Glomerular endothelial cell (primary cell): ENCODE measurements around the gene GRIK5. TPM values are rescaled to one million over a fixed set of nuclear protein-coding genes. Genes with fewer than 3 reads are reported as not detected.

Experiments used
- DNase-seq: peaks from one replicate; pipeline ENCODE4 v3.0.0-alpha.2; 2011; ENCODE audit warnings: low read depth, low spot score; ENCODE audit errors: extremely low read depth
- total RNA-seq: library from RNA; depleted of rRNA; stranded (reverse); fragments of >200 nt; gene quantifications from 2 replicates; pipeline ENCODE4 v1.2.3, GENCODE V29; 2015

Gene GRIK5
- total RNA-seq, 1 donor from 2014 or later, result 0.23 TPM

DNA sequence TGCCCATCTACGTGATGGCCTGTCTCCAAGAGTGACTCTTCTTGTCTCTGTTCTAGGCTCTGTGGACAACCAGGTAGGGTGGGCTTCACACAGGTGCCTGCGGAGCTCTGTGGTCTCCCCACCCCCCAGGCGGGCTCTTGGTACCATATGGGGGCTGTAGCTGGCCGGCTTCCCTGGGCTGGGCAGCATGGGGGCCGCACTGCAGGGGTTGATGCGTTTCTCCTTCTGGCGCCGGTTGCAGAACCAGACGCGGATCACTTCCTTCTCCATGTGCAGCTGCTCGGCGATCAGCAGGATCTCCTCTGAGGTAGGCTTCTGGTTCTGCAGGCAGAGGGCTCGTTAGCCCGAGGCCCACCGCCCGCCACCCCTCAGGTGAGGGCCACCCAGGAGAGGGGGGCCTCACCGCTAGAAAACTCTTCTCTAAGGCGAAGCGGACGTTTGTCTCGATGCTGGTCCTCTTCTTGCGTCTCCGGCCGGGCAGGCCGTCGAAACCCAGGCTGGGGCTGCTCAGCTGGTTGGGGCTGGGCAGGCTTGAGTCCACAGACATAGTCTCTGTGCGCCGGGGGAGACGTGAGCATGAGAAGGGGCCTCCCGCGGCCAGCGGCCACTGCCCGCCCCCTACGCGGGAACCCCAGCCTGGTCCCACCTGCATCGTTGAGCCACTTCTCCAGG lies 25.3 kb upstream of the GRIK5 start:
- no peak for DNase-seq

DNA sequence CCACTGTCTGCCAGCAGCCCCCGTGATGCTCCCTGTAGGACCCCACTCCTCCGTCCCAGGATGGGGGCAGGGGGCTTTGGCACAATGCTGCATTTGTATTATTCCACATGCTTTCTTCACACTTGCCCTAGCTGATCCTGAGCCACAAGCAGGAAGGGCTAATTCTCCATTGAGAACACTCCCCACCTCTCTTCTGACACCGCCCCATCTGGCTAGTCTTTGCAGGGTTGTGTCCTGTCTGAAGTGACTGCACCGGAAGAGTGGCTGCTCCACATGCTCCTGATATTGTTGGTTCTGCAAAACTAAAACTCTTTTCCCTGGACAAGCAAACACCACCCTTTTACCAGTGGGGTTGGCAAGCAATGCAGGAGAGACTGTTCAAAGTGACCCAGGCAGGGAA lies 23.9 kb upstream of the GRIK5 start:
- no peak for DNase-seq

DNA sequence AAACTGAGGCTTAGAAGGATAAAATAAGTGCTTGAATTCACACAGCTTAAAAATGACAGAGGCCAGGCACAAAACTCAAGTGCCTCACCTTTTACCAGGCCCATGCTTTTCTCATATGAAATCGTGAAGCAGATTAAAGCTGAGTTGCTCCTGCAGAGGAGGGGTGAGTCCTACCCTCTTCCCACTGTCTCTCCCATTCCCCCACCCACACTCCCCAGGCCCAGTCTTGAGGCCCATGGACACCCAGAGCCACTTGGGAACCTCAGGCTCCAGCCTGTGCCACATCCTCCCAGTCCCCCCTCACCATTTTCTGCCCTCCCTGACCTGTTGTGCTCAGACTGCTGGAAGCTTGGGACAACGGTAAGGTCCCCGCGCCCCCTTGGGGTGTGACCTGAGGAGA lies 23.5 kb upstream of the GRIK5 start:
- no peak for DNase-seq

DNA sequence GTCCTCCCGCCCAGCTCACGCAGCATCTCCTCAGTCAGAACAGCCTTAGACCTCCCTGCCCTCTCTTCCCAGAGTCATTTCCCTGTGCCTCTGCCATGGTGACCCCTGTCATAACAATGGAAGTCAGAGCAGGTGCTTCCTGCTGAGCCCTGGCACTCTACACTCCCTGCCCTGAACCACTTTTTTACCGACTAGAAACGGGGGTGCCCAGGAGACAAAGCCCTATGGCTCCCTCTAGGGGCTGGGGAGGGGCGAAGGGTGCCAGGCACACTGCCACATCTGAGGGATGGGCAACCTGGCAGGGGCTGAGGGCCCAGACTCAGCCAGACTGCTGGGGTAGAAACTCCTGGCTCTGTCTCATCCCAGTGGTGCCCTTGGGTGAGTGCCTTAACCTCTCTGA lies 22.3 kb upstream of the GRIK5 start:
- DNase-seq, result peak; percentile 79

DNA sequence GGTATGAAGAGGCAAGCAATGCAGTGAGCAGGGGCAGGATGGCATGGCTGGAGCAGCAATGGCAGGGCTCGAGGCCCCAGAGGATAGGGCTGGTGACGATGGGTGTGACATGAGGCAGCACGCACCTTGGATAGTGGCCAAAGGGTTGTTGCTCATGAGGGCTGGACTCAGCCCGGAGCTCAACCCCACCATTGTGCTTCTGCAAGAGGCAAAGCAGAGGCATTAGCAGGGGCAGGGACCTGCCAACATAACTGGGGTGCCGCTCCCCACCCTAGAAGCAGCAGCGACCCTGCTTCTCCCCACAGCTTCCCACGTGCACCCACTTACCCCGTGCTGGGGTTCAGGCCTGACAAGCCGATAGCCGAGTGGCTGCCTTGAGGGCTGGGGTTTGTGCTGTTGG lies 21.7 kb upstream of the GRIK5 start:
- peak; percentile 36 for DNase-seq

DNA sequence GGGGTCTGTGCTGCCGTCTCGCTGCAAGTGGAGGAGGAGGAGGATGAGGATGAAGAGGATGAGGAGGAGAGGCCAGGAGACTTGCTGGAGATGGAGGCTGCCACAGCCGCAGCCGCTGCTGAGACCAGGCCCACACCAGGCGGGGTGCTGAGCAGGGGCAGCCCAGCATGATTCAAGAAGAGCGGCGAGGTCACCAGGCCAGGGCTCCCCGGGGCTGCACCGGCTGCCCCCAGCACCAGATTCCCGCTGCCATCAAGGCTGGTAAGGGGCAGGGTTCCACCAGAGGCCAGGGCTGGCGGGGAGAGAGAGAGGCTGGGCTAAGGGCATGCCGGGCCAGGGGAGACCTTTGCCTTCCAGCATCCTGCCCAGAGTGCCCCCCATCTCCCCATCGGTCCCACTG lies 21.3 kb upstream of the GRIK5 start:
- DNase-seq, result no peak

GRCh38 chr19:42090672-42091071 lies 20.7 kb upstream of the GRIK5 start:
- no peak for DNase-seq

GRCh38 chr19:42089772-42090171 lies 19.8 kb upstream of the GRIK5 start:
- no peak for DNase-seq

DNA sequence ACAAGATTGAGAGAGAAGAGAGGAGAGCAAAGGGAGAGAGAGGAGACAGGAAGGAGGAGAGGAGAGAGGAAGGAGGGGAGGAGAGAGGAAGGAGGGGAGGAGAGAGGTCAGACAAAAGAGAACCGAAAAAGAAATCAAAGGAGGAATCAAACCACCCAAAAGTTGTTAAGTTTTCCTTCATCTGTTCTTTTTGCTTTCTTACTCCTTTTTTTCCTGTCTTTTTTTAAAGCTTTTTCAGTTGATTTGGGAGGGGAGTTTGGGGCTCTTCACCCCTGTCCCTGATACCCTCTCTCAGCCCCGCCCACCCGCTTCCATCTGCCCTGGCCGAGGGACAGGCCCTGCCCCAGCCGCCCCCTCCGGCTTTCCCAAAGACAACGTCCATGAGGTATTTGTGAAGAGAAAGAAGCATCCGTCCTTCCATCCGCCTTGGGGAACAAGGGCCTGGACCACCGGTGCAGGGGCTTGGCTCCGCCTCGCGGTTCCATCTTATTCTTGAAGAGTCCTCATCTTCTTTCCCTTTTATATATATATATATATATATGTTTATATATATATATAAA lies 19.3 kb upstream of the GRIK5 start:
- no peak for DNase-seq

DNA sequence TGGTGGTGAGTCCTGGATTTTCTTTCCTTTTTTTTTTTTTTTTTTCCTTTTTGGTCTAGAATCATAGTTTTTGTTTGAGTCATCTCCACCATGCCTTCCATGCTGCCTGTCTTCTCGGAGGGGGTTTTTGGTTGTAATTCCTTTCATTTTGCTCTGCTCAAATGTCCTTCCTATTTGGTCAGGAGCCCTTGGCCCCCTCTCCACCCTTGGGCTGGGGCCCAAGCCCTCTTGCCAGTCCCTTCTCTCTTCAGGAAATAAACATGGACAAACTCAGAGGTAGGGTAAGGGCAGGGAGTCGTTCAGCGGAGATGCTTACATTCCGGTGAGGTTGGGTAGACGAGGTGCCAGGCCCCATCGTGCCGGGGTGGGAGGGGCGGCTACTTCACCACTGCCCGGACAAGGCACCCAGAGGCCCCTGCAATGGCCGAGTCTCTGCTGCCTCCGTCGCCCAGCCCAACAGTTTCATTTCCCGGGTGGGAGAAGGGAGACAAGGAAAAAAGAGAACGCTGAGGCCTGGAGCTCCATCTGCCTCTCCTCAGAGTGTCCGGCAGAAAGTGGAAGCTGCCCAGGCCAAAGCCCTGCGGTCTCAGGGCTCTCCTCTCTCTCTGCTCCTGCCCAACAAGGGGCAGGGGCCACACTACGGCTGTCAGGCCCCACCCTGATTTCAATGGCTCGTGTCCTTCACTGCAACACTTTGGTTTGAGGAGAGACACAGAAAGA lies 18.6 kb upstream of the GRIK5 start:
- DNase-seq, result no peak

DNA sequence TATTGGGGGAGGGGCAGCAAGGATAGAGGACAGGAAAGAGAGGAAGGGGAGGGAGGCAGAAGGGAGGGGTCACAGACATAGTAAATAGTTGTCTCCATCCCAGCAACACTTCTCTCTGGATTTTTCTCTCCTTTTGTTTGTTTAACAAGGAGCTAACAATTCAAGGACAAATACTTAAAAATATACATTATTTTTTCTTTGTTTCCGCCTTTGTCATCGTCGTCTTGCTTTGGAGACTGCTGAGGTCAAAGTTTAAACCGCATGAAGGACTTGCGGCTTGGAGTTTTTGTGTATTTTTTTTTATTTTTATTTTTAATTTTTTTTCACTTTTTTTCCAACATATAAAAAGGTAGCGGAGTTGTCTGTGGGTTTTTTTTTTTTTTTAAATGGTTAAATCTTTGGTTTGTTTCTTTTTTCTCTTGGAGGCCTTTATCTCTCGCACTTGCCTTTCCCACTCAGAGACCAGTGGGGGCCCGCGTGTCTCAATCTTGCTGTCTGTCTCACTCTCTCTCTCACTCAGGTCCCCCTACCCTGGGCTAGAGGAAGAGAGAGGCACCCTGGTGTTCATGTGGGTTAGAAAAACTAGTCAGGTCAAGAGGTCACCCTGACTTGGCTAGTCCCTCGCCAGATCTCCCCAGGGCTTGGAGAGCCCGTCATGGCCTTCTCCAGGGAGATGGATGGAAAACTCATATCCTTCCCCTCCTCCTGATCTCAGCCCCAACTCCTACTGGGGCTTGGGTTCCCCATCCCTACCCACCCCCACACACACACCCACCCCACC lies 17.0 kb upstream of the GRIK5 start:
- DNase-seq, result no peak

GRCh38 chr19:42086188-42086736 lies 16.3 kb upstream of the GRIK5 start:
- DNase-seq, result no peak

DNA sequence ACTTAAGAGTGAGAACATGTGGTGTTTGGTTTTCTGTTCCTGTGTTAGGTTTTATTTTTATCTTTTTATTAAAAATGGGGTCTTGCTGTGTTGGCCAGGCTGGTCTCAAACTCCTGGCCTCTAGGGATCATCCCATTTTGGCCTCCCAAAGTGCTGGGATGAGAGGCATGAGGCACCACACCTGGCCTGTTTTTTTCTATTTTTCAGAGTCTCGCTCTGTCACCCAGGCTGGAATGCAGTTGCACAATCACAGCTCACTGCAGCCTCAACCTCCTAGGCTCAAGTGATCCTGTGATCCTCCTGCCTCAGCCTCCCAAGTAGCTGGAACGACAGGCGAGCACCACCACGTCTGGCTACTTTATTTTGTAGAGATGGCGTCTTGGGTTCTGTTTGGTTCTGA lies 13.5 kb upstream of the GRIK5 start:
- no peak for DNase-seq

DNA sequence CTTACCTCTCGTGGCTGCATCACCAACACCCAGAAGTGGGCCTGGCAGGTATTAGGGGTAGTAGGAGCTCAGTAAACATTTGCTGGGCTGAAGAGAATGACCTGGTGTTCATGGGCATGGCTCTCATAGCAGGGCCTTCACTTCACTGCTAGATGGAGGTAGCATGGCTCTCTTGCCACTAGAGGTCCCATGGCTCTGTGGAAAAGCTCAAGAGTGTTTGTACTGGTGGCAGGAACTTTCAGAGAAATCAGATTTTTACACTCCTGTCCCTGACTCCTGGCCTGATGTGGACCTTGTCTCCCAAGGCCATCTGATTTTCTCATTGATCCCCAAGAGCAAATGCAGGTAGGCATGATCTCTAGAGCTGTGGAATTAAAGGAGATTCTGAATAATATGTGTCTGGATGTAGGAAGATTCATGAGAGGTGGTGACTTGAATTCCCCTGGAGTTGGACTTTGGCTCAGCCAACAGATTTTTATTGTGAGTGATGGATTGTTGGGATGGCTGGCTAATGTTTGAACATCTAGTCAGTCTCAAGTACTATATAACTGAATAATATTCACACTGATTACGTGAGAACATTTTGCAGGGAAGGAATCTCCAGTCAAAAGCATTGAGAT lies 11.7 kb upstream of the GRIK5 start:
- no peak for DNase-seq

DNA sequence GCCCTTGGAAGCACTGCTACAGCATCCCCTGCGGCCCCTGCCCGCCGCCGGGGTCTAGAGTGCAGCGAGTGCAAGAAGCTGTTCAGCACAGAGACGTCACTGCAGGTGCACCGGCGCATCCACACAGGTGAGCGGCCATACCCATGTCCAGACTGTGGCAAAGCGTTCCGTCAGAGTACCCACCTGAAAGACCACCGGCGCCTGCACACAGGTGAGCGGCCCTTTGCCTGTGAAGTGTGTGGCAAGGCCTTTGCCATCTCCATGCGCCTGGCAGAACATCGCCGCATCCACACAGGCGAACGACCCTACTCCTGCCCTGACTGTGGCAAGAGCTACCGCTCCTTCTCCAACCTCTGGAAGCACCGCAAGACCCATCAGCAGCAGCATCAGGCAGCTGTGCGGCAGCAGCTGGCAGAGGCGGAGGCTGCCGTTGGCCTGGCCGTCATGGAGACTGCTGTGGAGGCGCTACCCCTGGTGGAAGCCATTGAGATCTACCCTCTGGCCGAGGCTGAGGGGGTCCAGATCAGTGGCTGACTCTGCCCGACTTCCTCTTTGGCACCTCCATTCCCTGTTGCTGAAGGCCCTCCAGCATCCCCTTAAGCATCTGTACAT lies 10.9 kb upstream of the GRIK5 start:
- no peak for DNase-seq

DNA sequence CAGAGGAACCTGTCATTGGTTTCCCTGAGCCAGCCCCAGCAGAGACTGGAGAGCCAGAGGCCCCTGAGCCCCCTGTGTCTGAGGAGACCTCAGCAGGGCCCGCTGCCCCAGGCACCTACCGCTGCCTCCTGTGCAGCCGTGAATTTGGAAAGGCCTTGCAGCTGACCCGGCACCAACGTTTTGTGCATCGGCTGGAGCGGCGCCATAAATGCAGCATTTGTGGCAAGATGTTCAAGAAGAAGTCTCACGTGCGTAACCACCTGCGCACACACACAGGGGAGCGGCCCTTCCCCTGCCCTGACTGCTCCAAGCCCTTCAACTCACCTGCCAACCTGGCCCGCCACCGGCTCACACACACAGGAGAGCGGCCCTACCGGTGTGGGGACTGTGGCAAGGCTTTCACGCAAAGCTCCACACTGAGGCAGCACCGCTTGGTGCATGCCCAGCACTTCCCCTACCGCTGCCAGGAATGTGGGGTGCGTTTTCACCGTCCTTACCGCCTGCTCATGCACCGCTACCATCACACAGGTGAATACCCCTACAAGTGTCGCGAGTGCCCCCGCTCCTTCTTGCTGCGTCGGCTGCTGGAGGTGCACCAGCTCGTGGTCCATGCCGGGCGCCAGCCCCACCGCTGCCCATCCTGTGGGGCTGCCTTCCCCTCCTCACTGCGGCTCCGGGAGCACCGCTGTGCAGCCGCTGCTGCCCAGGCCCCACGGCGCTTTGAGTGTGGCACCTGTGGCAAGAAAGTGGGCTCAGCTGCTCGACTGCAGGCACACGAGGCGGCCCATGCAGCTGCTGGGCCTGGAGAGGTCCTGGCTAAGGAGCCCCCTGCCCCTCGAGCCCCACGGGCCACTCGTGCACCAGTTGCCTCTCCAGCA lies 10.1 kb upstream of the GRIK5 start:
- no peak for DNase-seq

- no peak for DNase-seq
Measured at GRCh38 chr19:42079276-42079669, 9.3 kb upstream of the GRIK5 start.

DNA sequence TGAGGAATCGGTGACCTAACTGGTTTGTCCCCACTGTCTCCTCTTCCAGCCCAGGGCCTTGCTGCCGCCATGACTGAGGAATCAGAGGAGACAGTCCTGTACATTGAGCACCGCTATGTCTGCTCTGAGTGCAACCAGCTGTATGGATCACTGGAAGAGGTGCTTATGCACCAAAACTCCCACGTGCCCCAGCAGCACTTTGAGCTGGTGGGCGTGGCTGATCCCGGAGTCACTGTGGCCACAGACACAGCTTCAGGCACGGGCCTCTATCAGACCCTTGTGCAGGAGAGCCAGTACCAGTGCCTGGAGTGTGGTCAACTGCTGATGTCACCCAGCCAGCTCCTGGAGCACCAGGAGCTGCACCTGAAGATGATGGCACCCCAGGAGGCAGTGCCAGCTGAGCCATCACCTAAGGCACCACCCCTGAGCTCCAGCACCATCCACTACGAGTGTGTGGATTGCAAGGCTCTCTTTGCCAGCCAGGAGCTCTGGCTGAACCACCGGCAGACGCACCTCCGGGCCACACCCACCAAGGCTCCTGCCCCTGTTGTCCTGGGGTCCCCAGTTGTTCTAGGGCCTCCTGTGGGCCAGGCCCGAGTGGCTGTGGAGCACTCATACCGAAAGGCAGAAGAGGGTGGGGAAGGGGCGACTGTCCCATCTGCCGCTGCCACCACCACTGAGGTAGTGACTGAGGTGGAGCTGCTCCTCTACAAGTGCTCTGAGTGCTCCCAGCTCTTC lies 8.7 kb upstream of the GRIK5 start:
- no peak for DNase-seq

DNA sequence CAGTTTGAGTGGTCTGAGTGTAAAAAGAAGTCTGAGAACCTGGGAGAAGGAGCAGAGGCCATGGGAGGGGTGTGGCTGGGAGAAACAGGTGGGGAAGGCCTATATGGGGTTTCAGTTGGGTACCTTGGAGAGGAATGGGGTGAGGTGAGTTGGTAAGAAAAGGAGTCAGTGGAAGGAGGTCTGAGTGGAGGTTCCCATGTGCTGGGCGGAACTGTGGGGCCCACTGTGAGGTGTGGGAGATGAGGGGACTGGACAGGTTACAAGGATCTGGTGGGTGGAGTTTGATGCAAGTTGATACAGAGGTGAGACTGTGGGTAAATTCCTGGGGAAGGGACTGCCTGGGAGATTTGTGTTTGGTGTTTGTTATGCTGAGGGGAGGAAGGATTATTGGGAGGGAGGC lies 8.1 kb upstream of the GRIK5 start:
- DNase-seq, result no peak
